KMS-11 (cell line): ENCODE measurements around the gene NOC4L.

ENCODE experiments used
- H2AFZ ChIP-seq: fragments of 200-600 bp; sonication (generic); 2 replicates; pipeline ENCODE4 v1.6.1; 2016; ENCODE audit warnings: antibody characterized with exemption, mixed run types, low read depth
- H3K27ac ChIP-seq: fragments of 200-600 bp; sonication (generic); 2 replicates; pipeline ENCODE4 v1.6.1; 2016; ENCODE audit warnings: mild to moderate bottlenecking, mixed run types
- H3K27me3 ChIP-seq: fragments of 200-600 bp; sonication (generic); 2 replicates; pipeline ENCODE4 v1.6.1; 2017; ENCODE audit warnings: mild to moderate bottlenecking, low read depth, mixed run types, moderate library complexity; ENCODE audit not compliant: insufficient read depth
- H3K36me3 ChIP-seq: fragments of 200-600 bp; sonication (generic); 2 replicates; pipeline ENCODE4 v1.6.1; 2017; ENCODE audit warnings: mild to moderate bottlenecking, mixed run types; ENCODE audit not compliant: insufficient read depth
- H3K4me1 ChIP-seq: fragments of 200-600 bp; sonication (generic); 2 replicates; pipeline ENCODE4 v1.6.1; 2016; ENCODE audit warnings: mild to moderate bottlenecking, low read depth, mixed run types; ENCODE audit not compliant: poor library complexity, severe bottlenecking
- H3K4me2 ChIP-seq: fragments of 200-600 bp; sonication (generic); 2 replicates; pipeline ENCODE4 v1.7.0; 2016; ENCODE audit warnings: mild to moderate bottlenecking, mixed run types
- H3K4me3 ChIP-seq: fragments of 200-600 bp; sonication (generic); IDR thresholded peaks from 2 replicates; pipeline ENCODE4 v1.6.1; 2017; ENCODE audit warnings: low read depth, low read length, mixed read lengths; ENCODE audit not compliant: insufficient read depth
- H3K79me2 ChIP-seq: fragments of 200-600 bp; sonication (generic); 2 replicates; pipeline ENCODE4 v1.6.1; 2016; ENCODE audit warnings: low read depth, mixed run types; ENCODE audit not compliant: insufficient read depth
- H3K9ac ChIP-seq: fragments of 200-600 bp; sonication (generic); 2 replicates; pipeline ENCODE4 v1.6.1; 2016; ENCODE audit warnings: mild to moderate bottlenecking, mixed run types
- H4K20me1 ChIP-seq: fragments of 200-600 bp; sonication (generic); 2 replicates; pipeline ENCODE4 v1.6.1; 2016; ENCODE audit warnings: mild to moderate bottlenecking, mixed run types; ENCODE audit not compliant: insufficient read depth
- CTCF ChIP-seq: fragments of 200-600 bp; sonication (generic); conservative IDR thresholded peaks from 2 replicates; pipeline ENCODE4 v1.6.1; 2017; ENCODE audit warnings: low read depth, mild to moderate bottlenecking, antibody characterized with exemption, low read length, moderate library complexity, mixed read lengths

NOC4L gene

GRCh38 chr12:132174015-132174838 lies 30.0 kb downstream of the NOC4L start:
- Histone ChIP-seq H3K4me3 (no peak overlapping the region), H3K4me2 (no peak overlapping the region), H3K27ac (no peak overlapping the region), H3K36me3 (no peaks in the 10 kb centered on the region), H3K4me1 (no peaks in the 10 kb centered on the region), H3K79me2 (no peaks in the 10 kb centered on the region), H3K9ac (no peak overlapping the region), H2AFZ (no peak overlapping the region), H4K20me1 (no peaks in the 10 kb centered on the region), H3K27me3 (peaks cover 12% of the 10 kb centered on the region; the same call in 1 of the 2 replicates)
- TF ChIP-seq CTCF, result no peak

GRCh38 chr12:132174839-132175490 lies 30.7 kb downstream of the NOC4L start:
- H3K27me3 ChIP-seq, result peaks cover 12% of the 10 kb centered on the region; the same call in 1 of the 2 replicates
- no peaks in the 10 kb centered on the region for H3K79me2 ChIP-seq
- no peak overlapping the region for H3K4me3 ChIP-seq
- no peak overlapping the region for H3K9ac ChIP-seq
- TF ChIP-seq CTCF, result no peak
- no peaks in the 10 kb centered on the region for H3K4me1 ChIP-seq
- H2AFZ ChIP-seq, result no peak overlapping the region
- no peak overlapping the region for H3K4me2 ChIP-seq
- no peaks in the 10 kb centered on the region for H3K36me3 ChIP-seq
- H3K27ac ChIP-seq, result no peak overlapping the region
- no peaks in the 10 kb centered on the region for H4K20me1 ChIP-seq

GRCh38 chr12:132175496-132176384 lies 31.5 kb downstream of the NOC4L start:
- H3K9ac ChIP-seq, result no peak overlapping the region
- H4K20me1 ChIP-seq, result no peaks in the 10 kb centered on the region
- TF ChIP-seq CTCF, result no peak
- no peak overlapping the region for H3K4me2 ChIP-seq
- H3K79me2 ChIP-seq, result no peaks in the 10 kb centered on the region
- no peak overlapping the region for H2AFZ ChIP-seq
- H3K27ac ChIP-seq, result no peak overlapping the region
- peaks cover 12% of the 10 kb centered on the region; the same call in 1 of the 2 replicates for H3K27me3 ChIP-seq
- no peaks in the 10 kb centered on the region for H3K4me1 ChIP-seq
- no peak overlapping the region for H3K4me3 ChIP-seq
- no peaks in the 10 kb centered on the region for H3K36me3 ChIP-seq

- H3K79me2 ChIP-seq, result no peaks in the 10 kb centered on the region
- H4K20me1 ChIP-seq, result no peaks in the 10 kb centered on the region
- H3K36me3 ChIP-seq, result no peaks in the 10 kb centered on the region
- TF ChIP-seq CTCF, result no peak
- peaks cover 7% of the 10 kb centered on the region; the same call in 1 of the 2 replicates for H3K27me3 ChIP-seq
- no peak overlapping the region for H3K4me3 ChIP-seq
- H2AFZ ChIP-seq, result no peak overlapping the region
- no peak overlapping the region for H3K4me2 ChIP-seq
- no peak overlapping the region for H3K9ac ChIP-seq
- no peak overlapping the region for H3K27ac ChIP-seq
- no peaks in the 10 kb centered on the region for H3K4me1 ChIP-seq
Observed at GRCh38 chr12:132176385-132176919, 32.2 kb downstream of the NOC4L start.
